Effector memory CD8-positive, alpha-beta T cell (primary cell): ENCODE measurements around the gene KAT8.
"Not testable (repeated sequence)": the region's sequence is repeated elsewhere in the genome, so short reads cannot be mapped to it uniquely, and the experiment has no call there.

ENCODE experiments used
- ATAC-seq: fragments of 150-1000 bp; cut with Tn5 transposase; replicated peaks from 2 replicates; pipeline ENCODE4 v1.10.0; 2021; ENCODE audit warnings: mild to moderate bottlenecking, moderate library complexity
- DNase-seq, 3 experiments: peaks; one replicate each; pipeline ENCODE4 v3.0.0; 2021
- H3K27ac Mint-ChIP-seq, 2 donors: one replicate each; pipeline ENCODE4 v1.8.0; 2022; ENCODE audit warnings: mild to moderate bottlenecking in 2 of 2, mixed read lengths in 2 of 2, moderate library complexity in 2 of 2
- H3K27me3 Mint-ChIP-seq, 2 donors: one replicate each; pipeline ENCODE4 v1.8.0; 2022; ENCODE audit warnings: mixed read lengths in 2 of 2
- H3K36me3 Mint-ChIP-seq: one replicate; pipeline ENCODE4 v1.8.0; 2022; ENCODE audit warnings: mild to moderate bottlenecking, moderate library complexity, mixed read lengths; ENCODE audit not compliant: insufficient read depth
- H3K4me1 Mint-ChIP-seq, 2 donors: one replicate each; pipeline ENCODE4 v1.8.0; 2022; ENCODE audit warnings: low read depth in 2 of 2, mixed read lengths in 2 of 2
- H3K4me3 Mint-ChIP-seq, 2 donors: one replicate each; pipeline ENCODE4 v1.8.0; 2022; ENCODE audit warnings: mild to moderate bottlenecking in 2 of 2, mixed read lengths in 2 of 2, moderate library complexity in 2 of 2
- H3K9me3 Mint-ChIP-seq, 2 donors: one replicate each; pipeline ENCODE4 v1.8.0; 2022; ENCODE audit warnings: mixed read lengths in 2 of 2

KAT8 gene

DNA sequence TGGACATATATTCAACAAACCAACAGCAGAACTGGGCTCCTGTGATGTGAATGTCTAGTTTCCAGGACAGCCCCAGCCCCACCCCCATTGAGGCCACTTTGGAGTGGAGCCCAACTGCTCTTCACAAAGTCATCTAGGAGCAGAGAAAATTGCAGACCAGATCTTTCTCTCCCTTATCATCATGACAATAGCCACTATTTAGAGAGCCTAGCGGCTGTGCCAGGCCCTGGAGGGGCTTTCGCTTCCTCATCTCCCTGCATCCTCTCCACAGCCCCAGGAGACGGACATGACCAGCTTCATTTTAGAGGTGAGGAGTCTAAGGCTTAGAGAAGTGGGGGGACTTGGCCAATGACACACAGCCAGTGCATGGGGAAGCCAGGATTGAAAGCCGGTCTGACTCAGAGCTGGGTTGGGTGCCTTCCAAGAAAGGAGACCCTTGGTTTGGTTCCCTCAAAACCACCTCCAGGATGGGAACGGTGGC lies 16.7 kb downstream of the KAT8 start:
- DNase-seq = no peak
- H3K36me3 Mint-ChIP-seq = peaks cover 13% of the 10 kb centered on the region
- peak overlapping the region in 1 of 2 donors; percentile 42 for H3K27ac Mint-ChIP-seq
- H3K4me3 Mint-ChIP-seq = no peak overlapping the region
- ATAC-seq = no peak
- H3K4me1 Mint-ChIP-seq = no peaks in the 10 kb centered on the region
- H3K9me3 Mint-ChIP-seq = no peaks in the 10 kb centered on the region
- H3K27me3 Mint-ChIP-seq = no peaks in the 10 kb centered on the region

DNA sequence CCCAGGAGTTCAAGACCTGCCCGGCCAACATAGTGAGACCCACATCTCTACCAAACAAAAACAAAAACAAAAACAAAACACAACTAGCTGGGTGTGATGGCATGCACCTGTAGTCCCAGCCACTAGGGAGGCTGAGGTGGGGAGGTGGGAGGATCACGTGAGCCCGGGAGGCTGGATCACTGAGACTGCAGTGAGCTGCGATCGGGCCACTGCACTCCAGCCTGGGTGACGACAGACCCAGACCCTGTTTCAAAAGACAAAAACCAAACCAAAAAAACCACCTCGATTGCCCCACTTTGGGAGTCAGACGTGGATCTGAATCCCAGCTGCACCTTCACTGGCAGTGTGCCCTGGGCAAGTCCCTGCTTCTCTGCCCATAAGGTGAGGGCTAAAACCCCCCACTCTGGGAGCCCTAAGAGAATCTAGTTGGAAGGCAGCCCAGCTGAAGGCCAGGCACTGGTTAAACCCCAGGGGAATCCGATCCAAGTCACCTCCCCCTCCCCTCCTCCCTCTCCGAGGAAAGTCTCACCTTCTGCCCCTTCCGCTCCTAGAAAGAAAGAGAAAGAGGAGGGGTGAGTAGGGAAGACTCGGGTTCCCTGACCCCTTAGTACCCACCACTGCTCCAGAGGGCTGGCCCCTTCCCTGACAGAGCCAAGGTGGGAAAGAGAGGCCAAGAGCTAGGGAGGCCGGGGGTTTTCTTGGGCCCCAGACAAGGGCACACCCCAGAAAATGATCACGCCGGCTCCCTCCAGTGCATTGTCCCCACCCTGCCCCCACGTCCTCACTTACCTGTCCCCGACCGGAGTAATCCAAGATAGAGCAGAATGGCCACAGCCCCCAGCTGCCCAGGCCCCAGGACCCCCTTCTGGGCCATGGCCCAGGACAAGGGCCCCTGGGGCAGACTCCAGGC lies 17.4 kb downstream of the KAT8 start:
- no peaks in the 10 kb centered on the region for H3K4me1 Mint-ChIP-seq
- ATAC-seq = no peak
- no peak overlapping the region for H3K4me3 Mint-ChIP-seq
- no peak overlapping the region for H3K27ac Mint-ChIP-seq
- peaks cover 13% of the 10 kb centered on the region for H3K36me3 Mint-ChIP-seq
- no peaks in the 10 kb centered on the region for H3K9me3 Mint-ChIP-seq
- H3K27me3 Mint-ChIP-seq = no peaks in the 10 kb centered on the region
- no peak for DNase-seq

DNA sequence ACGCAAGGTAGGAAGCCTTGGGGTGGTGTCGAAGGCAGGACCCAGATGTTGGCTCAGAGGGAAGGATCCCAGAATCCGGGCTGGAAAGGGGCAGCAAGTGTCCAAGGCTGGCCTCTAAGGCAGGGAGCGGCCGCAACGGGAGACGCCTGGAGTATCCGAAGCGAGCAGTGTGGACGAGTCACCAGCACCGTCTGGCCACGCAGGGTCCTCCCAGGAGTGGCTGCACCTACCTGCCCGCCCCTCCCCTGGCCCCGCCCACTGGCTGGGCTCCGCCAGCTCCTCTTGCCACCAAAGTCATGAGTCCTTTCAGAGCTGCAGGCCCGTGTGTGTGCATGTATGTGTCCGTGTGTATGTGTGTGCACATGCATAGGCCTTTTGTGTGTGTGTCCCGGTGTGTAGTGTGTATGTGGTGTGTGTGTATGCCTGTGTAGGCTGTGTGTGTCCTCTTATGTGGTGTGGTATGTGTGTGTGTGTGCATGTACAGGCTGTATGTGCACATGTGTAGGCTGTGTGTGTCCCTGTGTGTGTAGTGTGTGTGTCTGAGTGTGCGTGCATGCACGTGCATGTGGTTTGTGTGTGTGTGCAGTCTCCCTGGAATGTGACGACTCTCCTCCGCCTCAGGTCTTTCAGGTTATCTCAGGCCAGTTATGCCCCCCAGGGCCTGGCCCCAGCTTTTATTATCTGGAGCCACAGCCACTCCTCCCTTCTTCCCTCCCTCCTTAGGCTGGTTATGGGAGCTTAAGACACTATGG lies 18.2 kb downstream of the KAT8 start, which contains the start of gene PRSS8:
PRSS8 (minus strand) TSS at position 193 of the 752 bp plus-strand sequence. CDS start 229 bp downstream, outside the sequence.
- DNase-seq = no peak
- ATAC-seq = no peak
- Mint-ChIP-seq H3K9me3 (no peaks in the 10 kb centered on the region), H3K4me3 (no peak within 1 kb of the TSS), H3K36me3 (peaks cover 17% of the 10 kb centered on the region), H3K27me3 (no peaks in the 10 kb centered on the region), H3K27ac (no peak within 1 kb of the TSS), H3K4me1 (no peaks in the 10 kb centered on the region)

DNA sequence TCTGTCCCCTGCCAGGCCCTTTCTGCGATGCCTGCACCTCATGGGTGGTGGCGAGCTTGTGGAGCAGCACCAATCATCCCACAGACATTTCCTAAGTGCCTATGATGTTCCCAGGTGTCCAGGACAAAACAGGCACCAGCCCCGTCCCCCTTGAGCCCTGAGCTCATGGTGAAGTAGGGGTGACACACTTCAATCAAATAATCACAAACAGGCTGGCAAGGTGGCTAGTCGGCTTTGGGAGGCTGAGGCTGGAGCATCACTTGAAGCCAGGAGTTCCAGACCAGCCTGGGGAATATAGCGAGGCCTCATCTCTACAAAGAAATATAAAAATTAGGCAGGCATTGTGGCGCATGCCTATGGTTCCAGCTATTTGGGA lies 18.8 kb downstream of the KAT8 start:
- Mint-ChIP-seq H3K27ac (no peak overlapping the region), H3K27me3 (no peaks in the 10 kb centered on the region), H3K9me3 (no peaks in the 10 kb centered on the region), H3K4me1 (no peaks in the 10 kb centered on the region), H3K36me3 (peaks cover 13% of the 10 kb centered on the region), H3K4me3 (no peak overlapping the region)
- DNase-seq (no peak), ATAC-seq (no peak)

DNA sequence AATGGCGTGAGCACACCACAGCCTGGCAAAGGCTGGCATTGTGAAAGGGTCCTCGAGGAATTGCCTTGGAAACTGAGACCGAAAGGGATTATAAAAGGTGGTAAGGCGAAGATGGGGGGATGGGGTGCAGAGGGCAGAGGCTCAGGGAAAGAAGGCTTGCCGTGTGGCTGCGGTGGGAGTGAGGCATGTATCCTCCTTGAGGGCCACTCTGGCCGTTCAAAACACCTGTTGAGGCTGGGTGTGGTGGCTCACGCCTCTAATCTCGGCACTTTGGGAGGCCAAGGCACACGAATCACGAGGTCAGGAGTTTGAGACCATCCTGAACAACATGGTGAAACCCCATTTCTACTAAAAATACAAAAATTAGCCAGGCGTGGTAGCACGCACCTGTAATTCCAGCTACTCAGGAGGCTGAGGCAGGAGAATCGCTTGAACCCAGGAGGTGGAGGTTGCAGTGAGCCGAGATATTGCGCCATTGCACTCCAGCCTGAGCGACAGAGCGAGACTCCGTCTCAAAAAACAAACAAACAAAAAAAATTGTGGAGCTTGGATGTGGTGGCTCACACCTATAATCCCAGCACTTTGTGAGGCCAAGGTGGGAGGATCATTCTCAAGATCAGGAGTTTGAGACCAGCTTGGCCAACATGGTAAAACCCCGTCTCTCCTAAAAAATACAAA lies 19.5 kb downstream of the KAT8 start:
- H3K27me3 Mint-ChIP-seq, H3K9me3 Mint-ChIP-seq, DNase-seq, H3K4me1 Mint-ChIP-seq, H3K27ac Mint-ChIP-seq, H3K4me3 Mint-ChIP-seq, ATAC-seq: not testable (repeated sequence)
- H3K36me3 Mint-ChIP-seq = peaks cover 10% of the 10 kb centered on the region

DNA sequence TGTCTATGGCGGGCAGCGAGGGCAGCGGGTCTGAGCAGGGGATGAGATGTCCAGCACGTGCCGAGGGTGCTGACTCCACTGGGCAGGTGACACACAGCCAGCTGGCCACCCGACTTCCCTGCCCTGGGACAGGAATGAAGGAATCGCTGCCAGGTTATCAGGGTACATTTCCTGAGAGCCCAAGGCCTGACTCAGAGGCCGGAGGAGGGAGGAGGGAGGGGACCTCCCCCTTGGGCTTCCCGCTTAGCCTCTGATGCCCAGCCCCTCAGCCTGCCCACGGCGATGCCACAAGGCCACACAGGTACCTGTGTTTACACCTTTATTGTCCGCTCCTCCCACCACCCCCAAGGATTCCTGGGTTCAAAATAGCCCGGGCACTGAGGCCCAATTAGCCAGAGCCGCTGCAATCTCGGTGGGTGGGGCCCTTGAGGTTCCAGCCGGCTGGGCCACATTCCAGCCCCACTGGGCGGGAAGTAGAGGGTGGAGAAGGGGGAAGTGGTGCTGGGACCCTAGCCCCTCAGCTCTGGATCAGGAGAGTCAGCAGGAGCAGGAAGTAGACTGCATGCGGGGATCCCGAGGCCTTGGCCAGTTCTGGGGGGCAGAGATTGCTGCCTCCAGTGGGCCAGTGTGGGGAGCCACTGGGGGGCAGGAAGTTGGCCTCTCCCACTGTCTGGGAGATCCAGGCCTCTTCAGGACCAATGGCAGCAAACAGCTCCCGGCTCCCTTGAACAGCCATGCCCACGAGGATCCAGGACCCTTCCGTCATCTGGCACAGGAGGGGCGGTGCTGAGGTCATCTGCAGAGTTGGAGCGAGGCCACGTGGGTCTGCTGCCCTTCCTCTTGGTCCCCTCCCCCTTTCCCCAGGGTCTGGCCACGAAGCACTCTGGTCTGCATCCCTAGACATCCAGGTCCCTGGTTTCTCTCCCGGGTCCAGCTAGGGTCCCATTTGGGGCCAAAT lies 21.4 kb downstream of the KAT8 start:
- Mint-ChIP-seq H3K27me3 (no peaks in the 10 kb centered on the region), H3K4me1 (peaks cover 4 to 6% of the 10 kb centered on the region in 2 donors), H3K27ac (peak overlapping the region in 1 of 2 donors; percentile 7), H3K4me3 (no peak overlapping the region), H3K9me3 (no peaks in the 10 kb centered on the region), H3K36me3 (peaks cover 10% of the 10 kb centered on the region)
- DNase-seq = no peak
- ATAC-seq = no peak

DNA sequence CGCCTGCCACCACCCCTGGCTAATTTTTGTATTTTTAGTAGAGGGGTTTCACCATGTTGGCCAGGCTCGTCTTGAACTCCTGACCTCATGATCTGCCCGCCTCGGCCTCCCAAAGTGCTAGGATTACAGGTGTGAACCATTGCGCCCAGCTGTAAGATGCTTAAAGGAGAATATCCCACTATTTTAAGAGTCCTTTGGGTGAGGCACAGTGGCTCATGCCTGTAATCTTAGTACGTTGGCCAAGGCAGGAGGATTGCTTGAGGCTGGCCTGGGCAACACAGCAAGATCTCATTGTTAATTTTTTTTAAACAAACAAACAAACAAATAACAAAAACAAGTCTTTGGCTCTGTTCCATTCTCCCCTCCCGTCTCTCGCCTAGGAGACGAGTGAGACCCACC lies 23.6 kb downstream of the KAT8 start:
- not testable (repeated sequence) for H3K36me3 Mint-ChIP-seq, H3K9me3 Mint-ChIP-seq, ATAC-seq, DNase-seq, H3K27ac Mint-ChIP-seq, H3K4me1 Mint-ChIP-seq, H3K27me3 Mint-ChIP-seq
- peak overlapping the region in 1 of 2 donors; percentile 68 for H3K4me3 Mint-ChIP-seq

DNA sequence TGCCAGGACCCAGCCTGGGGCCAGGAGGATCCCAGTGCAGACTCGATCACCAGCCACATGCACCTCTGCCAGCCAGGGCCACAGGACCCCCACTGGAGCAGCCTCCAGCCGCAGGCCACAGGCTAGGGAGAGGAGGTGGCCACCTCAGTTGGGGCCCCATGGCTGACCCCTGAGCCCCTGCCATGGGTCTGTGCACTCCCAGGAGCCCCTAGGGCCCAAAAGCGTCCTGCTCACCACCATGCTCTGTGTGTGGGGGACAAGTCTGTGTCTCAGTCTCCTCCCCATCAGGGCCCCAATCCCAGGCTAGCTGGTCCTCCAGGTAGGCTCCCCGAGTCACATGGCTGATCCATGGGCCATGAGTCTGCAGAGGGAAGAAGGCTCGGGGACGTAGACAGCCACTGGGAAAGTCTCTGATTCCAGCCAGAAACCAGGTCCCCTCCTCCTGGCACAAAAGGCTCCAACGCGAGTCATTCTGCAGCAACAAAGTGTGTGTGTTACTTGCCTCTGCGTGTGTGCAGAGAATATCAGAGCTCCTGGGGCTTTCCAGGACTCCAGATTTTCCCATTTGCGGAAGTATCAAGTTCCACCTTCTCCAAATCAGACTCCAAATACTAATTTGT lies 24.1 kb downstream of the KAT8 start:
- peak overlapping the region; percentile 68 to 74 for H3K4me3 Mint-ChIP-seq
- peaks cover 4 to 6% of the 10 kb centered on the region in 2 donors for H3K4me1 Mint-ChIP-seq
- DNase-seq (no peak), ATAC-seq (no peak)
- H3K9me3 Mint-ChIP-seq = no peaks in the 10 kb centered on the region
- H3K27me3 Mint-ChIP-seq = no peaks in the 10 kb centered on the region
- peaks cover 6% of the 10 kb centered on the region for H3K36me3 Mint-ChIP-seq
- peak overlapping the region; percentile 14 to 51 for H3K27ac Mint-ChIP-seq

DNA sequence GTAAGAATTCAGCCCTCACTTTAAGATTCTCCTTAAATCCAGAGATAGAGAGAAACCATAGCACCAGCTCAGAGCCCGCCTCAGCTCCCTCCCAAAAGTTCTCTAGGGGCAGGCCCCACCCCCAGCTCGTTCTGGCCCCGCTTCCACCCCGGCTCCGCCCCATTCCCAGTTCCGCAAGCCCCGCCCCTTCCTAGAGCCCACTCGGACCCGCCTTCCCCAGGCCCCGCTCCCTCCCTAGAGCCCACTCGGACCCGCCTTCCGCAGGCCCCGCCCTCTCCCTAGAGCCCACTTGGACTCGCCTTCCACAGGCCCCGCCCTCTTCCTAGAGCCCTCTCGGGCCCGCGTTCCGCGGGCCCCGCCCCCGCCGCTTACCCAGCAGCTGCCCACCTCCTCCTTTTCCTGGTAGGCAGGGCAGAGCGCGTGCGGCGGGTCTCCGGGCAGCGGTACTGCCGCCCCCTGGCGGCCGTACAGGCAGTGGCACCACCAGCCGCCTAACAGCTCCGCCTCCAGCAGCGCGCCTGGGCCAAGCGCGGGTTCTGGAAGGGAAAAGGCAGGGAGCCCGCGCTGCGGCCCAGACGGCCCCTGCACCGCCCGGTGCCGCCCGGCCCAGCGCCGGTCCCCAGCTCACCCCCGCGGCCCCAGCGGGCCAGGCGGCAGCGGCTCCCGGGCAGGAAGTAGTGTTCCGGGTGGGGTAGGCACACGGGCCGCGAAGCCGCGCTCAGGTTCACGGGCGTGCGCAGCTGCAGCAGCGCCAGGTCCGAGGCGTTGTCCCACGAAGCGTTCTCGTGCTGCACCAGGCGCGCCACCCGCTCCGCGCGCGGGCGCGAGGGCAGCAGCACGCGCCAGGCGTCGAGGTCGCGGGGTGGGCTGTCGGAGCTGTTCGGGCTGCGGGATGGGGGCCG lies 24.9 kb downstream of the KAT8 start:
- Mint-ChIP-seq H3K27me3 (peaks cover 0 to 4% of the 10 kb centered on the region in 2 donors), H3K4me3 (peak overlapping the region; percentile 68 to 74), H3K9me3 (no peaks in the 10 kb centered on the region), H3K27ac (peak overlapping the region; percentile 14 to 51), H3K4me1 (peaks cover 4 to 6% of the 10 kb centered on the region in 2 donors), H3K36me3 (peaks cover 6% of the 10 kb centered on the region)
- peak; percentile 89 to 92 (median 92) for DNase-seq
- ATAC-seq = peak; percentile 84

DNA sequence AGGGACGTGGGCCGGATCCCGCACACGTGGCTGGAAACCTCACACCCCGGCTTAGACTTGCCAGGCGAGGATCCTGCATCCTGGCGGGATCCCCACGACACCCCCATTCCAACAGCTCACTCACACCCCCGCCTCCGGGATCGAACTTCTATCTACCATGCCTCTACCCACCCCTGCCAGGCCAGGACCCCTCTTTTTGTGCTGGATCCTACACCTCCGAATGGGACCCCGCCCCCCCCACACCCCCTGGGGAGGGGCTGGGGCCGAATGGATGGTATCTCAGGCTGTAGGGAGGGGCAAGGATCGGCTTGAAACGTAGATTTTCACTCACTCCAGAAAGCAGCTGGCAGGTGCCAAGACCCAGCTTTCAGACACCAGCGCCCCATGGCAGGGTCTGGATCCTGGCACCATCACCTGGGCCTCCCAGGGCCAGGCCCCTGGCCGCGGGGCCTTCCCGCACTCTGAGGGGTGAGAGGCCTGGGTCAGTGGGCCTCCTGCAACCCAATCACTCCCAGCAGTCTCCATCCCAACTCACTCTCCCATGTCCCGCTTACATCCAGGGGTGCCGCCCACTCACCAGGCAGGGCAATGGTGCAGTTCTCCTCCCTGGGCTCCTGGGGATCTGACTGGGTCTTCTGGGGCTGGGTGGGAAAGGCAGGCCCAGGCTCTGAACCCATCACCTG lies 25.7 kb downstream of the KAT8 start:
- ATAC-seq = no peak
- DNase-seq = no peak
- Mint-ChIP-seq H3K27me3 (peaks cover 0 to 12% of the 10 kb centered on the region in 2 donors), H3K27ac (peak overlapping the region in 1 of 2 donors; percentile 62), H3K9me3 (no peaks in the 10 kb centered on the region), H3K4me1 (peaks cover 4 to 6% of the 10 kb centered on the region in 2 donors), H3K36me3 (peaks cover 6% of the 10 kb centered on the region), H3K4me3 (peak overlapping the region; percentile 68 to 74)

DNA sequence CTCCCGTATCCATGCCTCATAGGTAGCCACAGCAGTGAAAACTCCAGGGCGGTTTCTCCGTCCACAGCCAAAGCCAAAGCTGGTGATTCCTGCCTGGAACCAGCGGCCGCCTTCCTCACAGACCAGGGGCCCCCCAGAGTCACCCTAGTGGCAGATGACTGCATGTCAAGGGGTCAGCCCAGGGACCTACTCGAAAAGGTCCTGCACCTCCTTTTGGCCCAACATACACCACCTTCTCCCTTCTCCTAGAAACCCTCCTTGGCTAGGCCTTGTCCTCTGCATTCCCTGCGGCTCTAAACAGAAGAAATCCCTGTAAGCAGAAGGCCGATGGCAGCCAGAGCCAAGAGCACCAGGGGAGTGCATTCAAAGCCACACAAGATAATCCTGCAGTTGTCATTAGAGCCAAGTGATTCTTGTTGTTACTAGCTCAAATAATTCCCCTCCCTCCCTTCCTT lies 26.3 kb downstream of the KAT8 start:
- Mint-ChIP-seq H3K27ac (peak overlapping the region; percentile 36 to 62), H3K9me3 (no peaks in the 10 kb centered on the region), H3K4me1 (peaks cover 4 to 6% of the 10 kb centered on the region in 2 donors), H3K27me3 (peaks cover 0 to 13% of the 10 kb centered on the region in 2 donors), H3K36me3 (peaks cover 6% of the 10 kb centered on the region), H3K4me3 (peak overlapping the region; percentile 68 to 74)
- ATAC-seq (no peak), DNase-seq (no peak)
